HepG2 (cell line): Measurements from ENCODE around the gene GPC3. TPM values are rescaled to one million over a fixed set of nuclear protein-coding genes. Genes with fewer than 3 reads are reported as not detected.

Source experiments
- DNMT3B ChIP-seq: conservative IDR thresholded peaks from 2 replicates; pipeline ENCODE4 v1.6.1; 2016; ENCODE audit warnings: missing biosample characterization, control low read depth
- HNRNPLL ChIP-seq: fragments of 200-400 bp; formaldehyde crosslinking; IDR thresholded peaks from 2 replicates; pipeline ENCODE4 v1.6.1; 2017; ENCODE audit warnings: mild to moderate bottlenecking, low read depth, low read length; ENCODE audit not compliant: poor library complexity, severe bottlenecking
- HOXA5 ChIP-seq: sonication (generic); formaldehyde crosslinking; IDR thresholded peaks from 2 replicates; pipeline ENCODE4 v1.4.0; 2020; ENCODE audit warnings: missing genetic modification reagents
- KDM2A ChIP-seq: sonication (generic); formaldehyde crosslinking; IDR thresholded peaks from 2 replicates; pipeline ENCODE4 v1.4.0; 2020; ENCODE audit warnings: low read depth, missing genetic modification reagents, borderline replicate concordance
- LRRFIP1 ChIP-seq: sonication (generic); formaldehyde crosslinking; conservative IDR thresholded peaks from 2 replicates; pipeline ENCODE4 v1.4.0; 2020; ENCODE audit warnings: missing genetic modification reagents
- NFAT5 ChIP-seq: sonication (generic); formaldehyde crosslinking; IDR thresholded peaks from 2 replicates; pipeline ENCODE4 v1.4.0; 2020; ENCODE audit warnings: missing genetic modification reagents
- NR2F6 ChIP-seq, 2 experiments: IDR thresholded peaks; 2 replicates each; pipeline ENCODE4 v1.6.1; 2016; ENCODE audit warnings: antibody characterized with exemption in 1 of 2, mild to moderate bottlenecking in 1 of 2
- SUZ12 ChIP-seq: fragments of 150-350 bp; IDR thresholded peaks from 2 replicates; pipeline ENCODE4 v1.6.1; 2014; ENCODE audit warnings: low read depth, low read length
- TBX2 ChIP-seq: sonication (generic); formaldehyde crosslinking; IDR thresholded peaks from 2 replicates; pipeline ENCODE4 v1.5.0; 2020; ENCODE audit warnings: missing genetic modification reagents, mild to moderate bottlenecking, borderline replicate concordance
- U2AF1 ChIP-seq: fragments of 200-400 bp; formaldehyde crosslinking; optimal IDR thresholded peaks from 2 replicates; pipeline ENCODE3; 2017; ENCODE audit warnings: mild to moderate bottlenecking, low read depth, low read length
- ZBTB43 ChIP-seq: sonication (generic); formaldehyde crosslinking; conservative IDR thresholded peaks from 2 replicates; pipeline ENCODE4 v1.4.0; 2020; ENCODE audit warnings: missing genetic modification reagents
- ZNF251 ChIP-seq: sonication (generic); formaldehyde crosslinking; IDR thresholded peaks from 2 replicates; pipeline ENCODE4 v1.9.0; 2021; ENCODE audit warnings: mild to moderate bottlenecking, missing genetic modification reagents
- ZNF3 ChIP-seq: IDR thresholded peaks from 2 replicates; pipeline ENCODE4 v1.7.0; 2017; ENCODE audit warnings: inconsistent platforms
- ZNF34 ChIP-seq: sonication (generic); formaldehyde crosslinking; IDR thresholded peaks from 2 replicates; pipeline ENCODE4 v1.4.0; 2020; ENCODE audit warnings: mild to moderate bottlenecking, missing genetic modification reagents, borderline replicate concordance
- ZNF484 ChIP-seq: sonication (generic); formaldehyde crosslinking; IDR thresholded peaks from 2 replicates; pipeline ENCODE4 v1.5.1; 2020; ENCODE audit warnings: mild to moderate bottlenecking, low read depth, missing genetic modification reagents, borderline replicate concordance
- ZNF773 ChIP-seq: sonication (generic); formaldehyde crosslinking; IDR thresholded peaks from 2 replicates; pipeline ENCODE4 v1.4.0; 2020; ENCODE audit warnings: missing genetic modification reagents, borderline replicate concordance
- ZSCAN12 ChIP-seq: sonication (generic); formaldehyde crosslinking; IDR thresholded peaks from 2 replicates; pipeline ENCODE4 v1.9.0; 2021; ENCODE audit warnings: mild to moderate bottlenecking, missing genetic modification reagents
- ZSCAN31 ChIP-seq: sonication (generic); formaldehyde crosslinking; IDR thresholded peaks from 2 replicates; pipeline ENCODE4 v1.5.0; 2020; ENCODE audit warnings: low read depth, mild to moderate bottlenecking, missing genetic modification reagents
- polyA plus RNA-seq, 8 experiments: library from polyadenylated mRNA; depleted of rRNA in 3 of 8; stranded (reverse) in 7 of 8; unstranded in 1 of 8; fragments of >200 nt; fragmentation: Illumina TruSeq in 4 of 8; extraction: Trizol in 4 of 8; gene quantifications; 2 replicates each; pipeline versions ENCODE4 v1.2.1 to v1.2.3, GENCODE V29; 2011 to 2016; ENCODE audit warnings: low read depth in 4 of 8, missing spikeins in 1 of 8, mixed read lengths in 1 of 8; ENCODE audit not compliant: insufficient read depth in 1 of 8
- total RNA-seq, 5 experiments: library from RNA; depleted of rRNA; stranded (reverse); fragments of >200 nt; fragmentation: Illumina TruSeq; extraction: Trizol; gene quantifications; 2 replicates each; pipeline ENCODE4 v1.2.3, GENCODE V29; 2016; ENCODE audit warnings: low read depth in 1 of 5

Gene GPC3
- total and polyA plus RNA-seq, 2 of the 13 experiments (the other 11 are each of a cell fraction or from before 2014, with no cell fraction given): 1,799 to 3,263 TPM

DNA sequence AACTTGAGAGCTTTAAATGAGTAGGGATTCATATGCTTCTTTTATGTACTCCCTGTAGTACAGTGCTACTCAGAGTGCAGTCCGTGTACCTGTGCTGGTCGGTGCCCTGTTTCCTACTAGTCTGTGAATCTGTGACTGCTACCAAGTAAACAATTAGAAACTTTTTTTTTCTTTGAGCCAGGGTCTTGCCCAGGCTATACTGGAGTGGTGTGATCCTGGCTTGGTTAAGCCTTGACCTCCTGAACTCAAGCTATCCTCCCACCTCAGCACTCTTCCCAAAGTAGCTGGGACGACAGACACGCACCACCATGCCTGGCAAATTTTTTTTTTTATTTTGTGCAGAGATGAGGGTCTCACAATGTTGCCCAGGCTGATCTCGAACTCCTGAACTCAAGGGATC lies 6.4 kb upstream of the GPC3 start (continued):
- no peak for TF ChIP-seq NFAT5 (CRISPR knock-in tag)
- TF ChIP-seq DNMT3B: no peak
- TF ChIP-seq LRRFIP1 (CRISPR knock-in tag): no peak
- TF ChIP-seq KDM2A (CRISPR knock-in tag): no peak
- TF ChIP-seq ZNF773 (CRISPR knock-in tag): no peak
- TF ChIP-seq ZSCAN31 (CRISPR knock-in tag): no peak
- TF ChIP-seq ZBTB43 (CRISPR knock-in tag): no peak
- peak; percentile 54; the same call in 1 of the 2 replicates for TF ChIP-seq NR2F6 (IDR thresholded peaks at IDR 0.05)
- peak; percentile 70 for TF ChIP-seq NR2F6 (CRISPR knock-in tag; IDR thresholded peaks at IDR 0.05)
- TF ChIP-seq HOXA5 (CRISPR knock-in tag): no peak
- TF ChIP-seq ZNF484: no peak
- no peak for TF ChIP-seq HNRNPLL
- no peak for TF ChIP-seq SUZ12
- TF ChIP-seq ZSCAN12 (CRISPR knock-in tag): no peak
- no peak for TF ChIP-seq ZNF3 (CRISPR knock-in tag)
- TF ChIP-seq ZNF251 (CRISPR knock-in tag): no peak
- TF ChIP-seq ZNF34 (CRISPR knock-in tag): no peak
- no peak for TF ChIP-seq TBX2
- no peak for TF ChIP-seq U2AF1
